Adrenal gland (tissue), 12 donors: ENCODE data around the gene ZBTB7C. TPM values are rescaled to one million over a fixed set of nuclear protein-coding genes. Genes with fewer than 3 reads are reported as not detected.
A peak's percentile ranks its signal among the peaks of the same experiment; 100 is the strongest.

Experiments used
- DNase-seq, 7 donors: peaks; one replicate each; pipeline ENCODE4 v3.0.0-alpha.2; 2019 to 2020
- H3K27ac ChIP-seq, 5 donors: fragments of 200-600 bp; sonication (generic) in 4 of 5; 1 replicate in 3 of 5; 2 replicates in 2 of 5; pipeline versions ENCODE4 v1.5.1 to v1.8.0; 2016 to 2020; ENCODE audit warnings: mild to moderate bottlenecking in 1 of 5
- H3K27me3 ChIP-seq: fragments of 200-600 bp; 2 replicates; pipeline ENCODE4 v1.8.0; 2021
- H3K36me3 ChIP-seq, 2 donors: fragments of 200-600 bp; replicated peaks in 1 of 2; 1 replicate in 1 of 2; 2 replicates in 1 of 2; pipeline versions ENCODE4 v1.5.1 to v1.8.0; 2018 to 2022
- H3K4me1 ChIP-seq, 2 donors: fragments of 200-600 bp; replicated peaks in 1 of 2; 1 replicate in 1 of 2; 2 replicates in 1 of 2; pipeline versions ENCODE4 v1.5.1 to v1.8.0; 2018 to 2021
- H3K4me3 ChIP-seq, 4 donors: fragments of 200-600 bp; sonication (generic) in 3 of 4; one replicate each; pipeline ENCODE4 v1.5.1; 2016 to 2018
- H3K9me3 ChIP-seq, 3 donors: fragments of 200-600 bp; sonication (generic) in 1 of 3; replicated peaks in 1 of 3; 1 replicate in 2 of 3; 2 replicates in 1 of 3; pipeline versions ENCODE4 v1.5.1 to v1.8.0; 2016 to 2021
- POLR2A ChIP-seq, 2 donors: fragments of 450-650 bp; IDR thresholded peaks; one replicate each; pipeline ENCODE4 v1.6.1; 2017; ENCODE audit warnings: antibody characterized with exemption in 2 of 2, mild to moderate bottlenecking in 2 of 2, moderate library complexity in 1 of 2
- WGBS, 4 donors: extraction: QIAGEN DNeasy Blood & Tissue Kit in 2 of 4; methylation state at CpG; one replicate each; pipeline versions ENCODE4 v1.1.5 to v1.1.7; 2013 to 2017; 5-methylcytosine and 5-hydroxymethylcytosine counted together
- intact Hi-C, 2 donors: fragments of 100-400 bp; cut with DNase I; formaldehyde crosslinking; loops; one replicate each; pipeline versions ENCODE4 v1.14.1 to v1.15.0; 2022 to 2023
- polyA plus RNA-seq, 3 donors: library from polyadenylated mRNA; stranded (reverse); fragments of 200-250 nt in 2 of 3; fragments of 350-450 nt in 1 of 3; fragmentation: Illumina TruSeq in 1 of 3; extraction: RNeasy Lipid Tissue Mini Kit (QIAGEN cat#74804) in 1 of 3; gene quantifications; one replicate each; pipeline ENCODE4 v1.2.3, GENCODE V29; 2013 to 2014
- total RNA-seq, 9 donors: library from RNA; depleted of rRNA in 4 of 9; stranded (reverse); fragments of >200 nt in 4 of 9; fragments of 120-200 nt in 1 of 9; fragmentation: NEBNext Ultra II Directional in 1 of 9; extraction: Animal tissue kit (Norgen Biotek cat#: 25700) in 1 of 9; gene quantifications; one replicate each; pipeline versions ENCODE4 v1.1.0 to v1.2.4, GENCODE V29; 2013 to 2023
- TF ChIP-seq, protein P1 (sequence below), 6 experiments: fragments of 450-650 bp in 4 of 6; fragments of 200-600 bp in 2 of 6; sonication (generic) in 1 of 6; IDR thresholded peaks; 1 replicate in 5 of 6; 2 replicates in 1 of 6; pipeline versions ENCODE4 v1.5.1 to v1.8.0; 2016 to 2021; ENCODE audit warnings: antibody characterized with exemption in 6 of 6, mild to moderate bottlenecking in 2 of 6, moderate library complexity in 1 of 6
- donor health status: healthy with polysubstance abuse.
- donor health status: Bipolar disorder and iron deficiency.
- donor health status: DM: yes; HTN: yes; CAD: no.
- donor health status: DM: no; HTN: no; CAD: no.
- donor health status: DM: no; HTN: no; CAD: no.
- donor health status: DM: yes; HTN: yes; CAD: no.

ZBTB7C gene
- total and polyA plus RNA-seq, 12 donors, result 5.2 to 42.8 (median 26.8) TPM

DNA sequence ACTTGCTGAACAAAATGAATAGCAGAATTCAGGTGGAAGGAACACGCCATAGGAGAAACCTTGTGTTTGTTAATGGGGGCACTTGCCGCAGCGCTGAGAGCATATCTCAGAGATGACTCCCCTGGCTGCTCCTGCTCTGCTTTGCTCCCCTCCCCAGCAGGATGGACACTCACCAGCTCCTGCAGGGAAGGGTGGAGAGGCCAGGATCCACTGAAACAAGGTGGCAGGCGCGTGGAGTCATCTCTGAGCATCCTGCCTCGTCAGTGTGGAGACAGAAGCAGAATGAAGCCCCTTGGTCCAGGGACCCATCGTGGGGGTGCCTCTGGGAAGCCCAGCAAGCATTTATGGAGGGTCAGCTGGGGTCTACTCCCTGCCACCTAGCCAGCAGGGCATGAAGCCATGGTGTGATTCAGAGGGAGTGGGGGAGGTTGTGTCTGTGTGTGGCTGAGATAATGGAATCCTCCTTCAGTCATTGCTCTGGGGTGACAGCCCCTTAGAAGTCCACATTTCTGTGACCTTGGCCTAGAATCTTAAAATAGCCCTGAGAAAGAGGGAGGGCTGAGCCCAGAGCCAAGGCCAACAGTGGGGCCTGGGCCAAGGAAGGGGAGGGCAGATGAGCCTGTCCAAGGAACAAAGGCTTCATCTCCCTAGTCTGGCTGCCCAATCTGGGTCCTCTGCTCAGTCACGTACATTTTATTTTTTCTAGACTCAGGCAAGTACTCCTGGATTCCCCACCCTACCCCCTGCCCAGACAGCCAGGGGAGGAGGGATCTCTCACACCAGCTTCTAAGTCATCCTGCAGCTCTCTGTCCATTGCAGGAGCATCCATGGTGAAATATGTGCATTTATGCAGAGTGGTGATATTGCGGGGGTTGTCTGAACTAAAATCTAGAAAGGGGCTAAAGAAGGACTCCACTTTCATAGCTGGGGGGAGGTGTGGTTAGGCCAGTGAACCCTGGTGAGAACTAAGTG, 215.4 kb downstream of the ZBTB7C start:
- DNase-seq, result peak; percentile 66 to 89 (median 83)
- intact Hi-C loops, result no loop called here
- 55 to 62% (median 60%) methylated on average over 8 to 9 of the region's 9 CpGs for WGBS, 4 donors
- no peak overlapping the region for H3K4me3 ChIP-seq
- peaks cover 25 to 47% of the 10 kb centered on the region in 2 donors for H3K4me1 ChIP-seq
- H3K9me3 ChIP-seq, result no peaks in the 10 kb centered on the region
- H3K27ac ChIP-seq, result peak overlapping the region in 4 of 5 donors; percentile 50 to 83 (median 78)
- no peaks in the 10 kb centered on the region for H3K27me3 ChIP-seq
- peak in 1 of 2 donors; percentile 11 for TF ChIP-seq POLR2A (IDR thresholded peaks at IDR 0.05)
- TF ChIP-seq, protein P1, sequence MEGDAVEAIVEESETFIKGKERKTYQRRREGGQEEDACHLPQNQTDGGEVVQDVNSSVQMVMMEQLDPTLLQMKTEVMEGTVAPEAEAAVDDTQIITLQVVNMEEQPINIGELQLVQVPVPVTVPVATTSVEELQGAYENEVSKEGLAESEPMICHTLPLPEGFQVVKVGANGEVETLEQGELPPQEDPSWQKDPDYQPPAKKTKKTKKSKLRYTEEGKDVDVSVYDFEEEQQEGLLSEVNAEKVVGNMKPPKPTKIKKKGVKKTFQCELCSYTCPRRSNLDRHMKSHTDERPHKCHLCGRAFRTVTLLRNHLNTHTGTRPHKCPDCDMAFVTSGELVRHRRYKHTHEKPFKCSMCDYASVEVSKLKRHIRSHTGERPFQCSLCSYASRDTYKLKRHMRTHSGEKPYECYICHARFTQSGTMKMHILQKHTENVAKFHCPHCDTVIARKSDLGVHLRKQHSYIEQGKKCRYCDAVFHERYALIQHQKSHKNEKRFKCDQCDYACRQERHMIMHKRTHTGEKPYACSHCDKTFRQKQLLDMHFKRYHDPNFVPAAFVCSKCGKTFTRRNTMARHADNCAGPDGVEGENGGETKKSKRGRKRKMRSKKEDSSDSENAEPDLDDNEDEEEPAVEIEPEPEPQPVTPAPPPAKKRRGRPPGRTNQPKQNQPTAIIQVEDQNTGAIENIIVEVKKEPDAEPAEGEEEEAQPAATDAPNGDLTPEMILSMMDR (IDR thresholded peaks at IDR 0.05), result no peak
- no peaks in the 10 kb centered on the region for H3K36me3 ChIP-seq

DNA sequence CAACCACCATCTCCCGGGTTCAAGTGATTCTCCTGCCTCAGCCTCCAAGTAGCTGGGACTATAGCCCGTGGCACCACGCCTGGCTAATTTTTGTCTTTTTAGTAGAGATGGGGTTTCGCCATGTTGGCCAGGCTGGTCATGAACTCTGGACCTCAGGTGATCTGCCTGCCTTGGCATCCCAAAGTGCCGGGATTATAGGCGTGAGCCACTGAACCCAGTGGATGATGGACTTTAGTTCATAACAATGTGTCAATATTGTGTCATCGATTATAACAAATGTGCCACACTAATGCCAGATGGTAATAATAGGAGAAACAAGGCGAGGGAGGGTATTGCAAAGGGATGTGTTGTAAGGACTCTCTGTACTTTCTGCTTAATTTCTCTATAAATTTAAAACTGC, 216.6 kb downstream of the ZBTB7C start:
- intact Hi-C loops, result no loop called here
- Histone ChIP-seq H3K4me3 (no peak overlapping the region), H3K27me3 (no peaks in the 10 kb centered on the region), H3K36me3 (no peaks in the 10 kb centered on the region), H3K9me3 (no peaks in the 10 kb centered on the region), H3K4me1 (peaks cover 25 to 45% of the 10 kb centered on the region in 2 donors), H3K27ac (peak overlapping the region in 3 of 5 donors; percentile 29 to 72 (median 30))
- WGBS, 4 donors, result 93 to 96% (median 95%) methylated on average over 8 of the region's 8 CpGs
- no peak for TF ChIP-seq POLR2A (IDR thresholded peaks at IDR 0.05)
- TF ChIP-seq, protein P1 (IDR thresholded peaks at IDR 0.05), result no peak
- peak in 1 of 7 donors; percentile 19 for DNase-seq

DNA sequence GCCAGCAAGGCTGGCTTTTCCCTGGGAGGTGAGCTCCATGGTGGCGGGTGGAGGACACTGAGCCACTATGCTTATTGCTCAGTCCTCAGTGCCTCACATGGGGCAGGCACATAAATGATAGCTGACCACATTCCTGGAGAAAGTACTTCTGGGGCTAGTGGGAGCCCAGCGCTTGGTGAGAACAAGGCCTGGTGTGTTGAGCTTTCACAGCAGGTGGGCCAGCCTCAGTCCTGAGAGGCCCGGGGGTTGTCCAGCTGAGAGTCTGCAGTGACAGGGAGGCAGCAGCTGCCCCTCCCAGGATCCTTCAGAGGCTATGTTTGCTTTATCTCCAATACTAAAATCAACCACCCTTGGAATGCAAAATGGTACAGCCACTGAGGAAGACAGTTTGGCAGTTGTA, 217.7 kb downstream of the ZBTB7C start:
- intact Hi-C loops, result no loop called here
- Histone ChIP-seq H3K27me3 (no peaks in the 10 kb centered on the region), H3K27ac (peak overlapping the region in 2 of 5 donors; percentile 21 to 23), H3K4me3 (no peak overlapping the region), H3K4me1 (peaks cover 34 to 53% of the 10 kb centered on the region in 2 donors), H3K36me3 (no peaks in the 10 kb centered on the region), H3K9me3 (no peaks in the 10 kb centered on the region)
- peak in 1 of 7 donors; percentile 15 for DNase-seq
- WGBS, 4 donors, result 71 to 90% (median 81%) methylated on average over 3 of the region's 3 CpGs
- TF ChIP-seq, protein P1 (IDR thresholded peaks at IDR 0.05), result no peak
- TF ChIP-seq POLR2A (IDR thresholded peaks at IDR 0.05), result no peak

DNA sequence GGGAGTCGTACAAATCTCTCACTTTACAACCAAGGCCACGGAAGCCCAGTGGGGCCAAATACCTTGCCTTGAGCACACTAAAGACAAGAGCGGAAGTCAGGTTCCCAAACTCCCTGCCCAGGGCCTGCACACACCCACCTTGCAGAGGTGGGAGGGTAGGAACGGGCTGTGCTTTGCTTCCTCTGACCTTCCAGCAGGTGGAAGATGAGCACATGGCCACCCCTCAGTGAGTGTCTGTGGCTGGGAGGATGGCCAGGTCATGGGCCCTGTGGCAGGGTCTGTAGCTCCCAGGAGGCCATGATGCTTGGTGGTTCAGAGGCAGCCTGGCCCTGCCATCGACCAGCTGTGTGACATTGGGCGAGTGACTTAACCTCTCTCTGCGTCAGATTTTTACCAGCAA, 218.2 kb downstream of the ZBTB7C start:
- no peaks in the 10 kb centered on the region for H3K36me3 ChIP-seq
- H3K27me3 ChIP-seq, result no peaks in the 10 kb centered on the region
- H3K27ac ChIP-seq, result no peak overlapping the region
- H3K9me3 ChIP-seq, result no peaks in the 10 kb centered on the region
- TF ChIP-seq POLR2A (IDR thresholded peaks at IDR 0.05), result no peak
- TF ChIP-seq, protein P1 (IDR thresholded peaks at IDR 0.05), result no peak
- no peak overlapping the region for H3K4me3 ChIP-seq
- DNase-seq, result peak in 1 of 7 donors; percentile 17
- intact Hi-C loops, result no loop called here
- peaks cover 39 to 58% of the 10 kb centered on the region in 2 donors for H3K4me1 ChIP-seq
- 78 to 96% (median 88%) methylated on average over 7 of the region's 7 CpGs for WGBS, 4 donors
